Stimulated activated CD8-positive, alpha-beta memory T cell treated with anti-CD3 and anti-CD28 coated beads, Interleukin-4, amount 100 ng/mL, for 4 hours (primary cell): ENCODE data around the gene LEKR1.
"Not testable (repeated sequence)": the region's sequence is repeated elsewhere in the genome, so short reads cannot be mapped to it uniquely, and the experiment has no call there.

Experiments used
- DNase-seq, 2 donors: peaks; one replicate each; pipeline ENCODE4 v3.0.0-alpha.2; 2020; ENCODE audit warnings: low read depth in 2 of 2, low spot score in 1 of 2

LEKR1 gene

DNA sequence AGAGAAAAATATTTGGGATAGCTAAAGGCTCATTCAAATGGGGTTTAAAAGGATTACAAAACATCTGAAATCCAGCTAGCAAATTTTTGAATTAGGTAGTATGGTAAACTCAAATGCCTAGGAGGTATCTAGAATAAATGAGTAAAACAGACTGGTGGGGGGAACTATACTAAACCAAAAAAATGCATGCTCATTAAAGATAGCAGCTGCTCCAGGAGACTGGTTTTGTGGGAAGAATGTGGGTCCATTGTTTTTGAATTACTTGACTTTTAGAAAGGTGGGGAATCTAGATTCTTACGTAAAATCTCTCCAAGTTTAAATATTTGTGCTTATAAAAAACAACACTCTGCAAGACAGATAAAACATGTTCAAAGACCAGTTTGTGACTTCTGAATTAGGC lies 73.8 kb downstream of the LEKR1 start:
- DNase-seq = no peak

DNA sequence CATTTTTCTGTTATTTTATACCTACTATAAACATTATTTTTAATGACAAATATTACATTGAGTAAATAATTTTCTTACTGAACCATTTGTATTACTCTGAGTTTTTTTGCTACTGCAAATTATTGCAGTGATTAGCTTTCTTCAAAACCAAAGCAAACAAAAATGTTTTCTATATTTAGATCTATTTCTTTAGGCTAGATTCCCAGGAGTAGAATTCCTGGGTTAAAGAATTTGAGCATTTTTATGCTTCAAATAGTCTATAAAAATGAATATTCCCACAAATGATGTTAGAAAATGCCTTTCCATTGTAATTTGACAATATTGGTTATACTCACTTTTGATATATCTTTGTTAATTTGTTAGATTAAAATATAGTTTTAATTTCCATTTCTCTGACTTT lies 76.8 kb downstream of the LEKR1 start:
- no peak for DNase-seq

DNA sequence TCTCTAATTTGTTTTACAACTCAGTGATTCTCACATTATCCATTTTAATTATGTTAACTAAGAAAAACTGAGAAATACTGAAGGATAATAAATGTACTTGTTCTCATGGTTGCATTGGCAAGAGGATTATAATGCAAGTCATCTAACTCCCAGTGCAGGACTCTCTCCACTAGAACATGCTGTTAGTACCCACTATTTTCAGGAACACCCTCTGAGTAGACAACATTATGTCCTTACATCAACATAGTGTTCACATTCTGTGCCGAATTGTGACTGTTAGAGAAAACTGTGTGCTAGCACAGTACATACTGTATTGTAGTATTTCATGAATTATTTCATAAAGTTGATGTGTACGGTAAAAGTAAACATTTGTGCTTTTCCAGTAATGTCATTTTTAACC lies 80.1 kb downstream of the LEKR1 start:
- no peak for DNase-seq

DNA sequence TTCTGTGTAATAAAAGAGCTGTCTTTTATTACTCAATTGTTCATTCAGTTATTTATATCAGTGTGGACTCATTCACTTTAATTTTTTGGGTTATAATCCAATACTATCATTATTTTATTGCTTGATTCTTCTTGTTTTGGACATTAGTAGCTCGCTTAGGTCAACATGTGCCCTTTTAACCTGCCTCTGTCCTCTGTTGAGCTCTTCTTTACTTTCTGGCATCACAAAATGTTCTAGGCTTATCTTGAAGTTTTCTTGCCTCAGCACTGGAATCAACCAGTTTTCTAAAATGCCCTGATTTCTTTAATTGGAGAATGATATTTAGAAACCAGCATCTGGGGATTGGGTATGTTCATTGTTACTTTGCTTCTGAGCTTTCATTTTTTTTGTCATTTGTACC lies 82.2 kb downstream of the LEKR1 start:
- no peak for DNase-seq

DNA sequence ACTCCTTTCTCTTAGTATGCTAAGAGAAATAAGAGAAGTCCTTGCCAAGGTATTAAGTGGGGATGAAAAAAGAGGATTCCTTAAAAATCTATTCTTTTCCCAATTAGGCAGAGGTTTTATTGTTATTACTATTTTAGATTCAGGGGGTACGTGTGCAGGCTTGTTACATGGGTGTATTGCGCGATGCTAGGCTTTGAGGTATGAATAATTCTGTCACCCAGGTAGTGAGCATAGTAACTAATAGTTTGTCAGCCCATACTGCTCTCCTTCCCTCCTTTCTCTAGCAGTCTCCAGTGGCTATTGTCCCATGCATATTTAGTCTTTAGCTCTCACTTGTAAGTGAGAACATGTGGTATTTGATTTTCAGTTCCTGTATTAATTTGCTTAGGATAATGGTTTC lies 83.9 kb downstream of the LEKR1 start:
- no peak for DNase-seq

DNA sequence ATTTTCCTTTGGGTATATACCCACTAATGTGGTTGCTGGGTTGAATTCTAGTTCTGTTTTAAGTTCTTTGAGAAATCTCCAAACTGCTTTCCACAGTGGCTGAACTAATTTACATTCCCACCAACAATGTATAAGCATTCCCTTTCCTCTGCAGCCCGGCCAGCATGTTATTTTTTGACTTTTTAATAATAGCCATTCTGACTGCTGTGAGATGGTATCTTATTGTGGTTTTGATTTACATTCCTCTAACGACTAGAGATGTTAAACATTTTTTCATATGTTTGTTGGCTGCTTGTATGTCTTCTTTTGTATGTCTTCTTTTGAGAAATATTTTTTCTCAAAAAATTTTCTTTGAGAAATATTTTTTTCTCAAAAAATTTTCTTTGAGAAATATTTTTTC lies 84.7 kb downstream of the LEKR1 start:
- not testable (repeated sequence) for DNase-seq

DNA sequence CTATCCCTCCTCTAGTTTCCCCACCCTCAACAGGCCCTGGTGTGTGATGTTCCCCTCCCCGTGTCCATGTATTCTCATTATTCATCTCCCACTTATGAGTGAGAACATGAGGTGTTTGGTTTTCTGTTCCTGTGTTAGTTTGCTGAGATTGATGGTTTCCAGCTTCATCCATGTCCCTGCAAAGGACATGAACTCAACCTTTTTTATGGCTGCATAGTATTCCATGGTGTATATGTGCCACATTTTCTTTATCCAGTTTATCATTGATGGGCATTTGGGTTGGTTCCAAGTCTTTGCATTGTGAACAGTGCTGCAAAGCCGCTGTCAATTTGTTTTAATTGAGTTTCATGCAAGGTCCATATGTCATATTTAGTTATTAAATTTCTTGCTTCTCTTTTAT lies 88.1 kb downstream of the LEKR1 start:
- not testable (repeated sequence) for DNase-seq

DNA sequence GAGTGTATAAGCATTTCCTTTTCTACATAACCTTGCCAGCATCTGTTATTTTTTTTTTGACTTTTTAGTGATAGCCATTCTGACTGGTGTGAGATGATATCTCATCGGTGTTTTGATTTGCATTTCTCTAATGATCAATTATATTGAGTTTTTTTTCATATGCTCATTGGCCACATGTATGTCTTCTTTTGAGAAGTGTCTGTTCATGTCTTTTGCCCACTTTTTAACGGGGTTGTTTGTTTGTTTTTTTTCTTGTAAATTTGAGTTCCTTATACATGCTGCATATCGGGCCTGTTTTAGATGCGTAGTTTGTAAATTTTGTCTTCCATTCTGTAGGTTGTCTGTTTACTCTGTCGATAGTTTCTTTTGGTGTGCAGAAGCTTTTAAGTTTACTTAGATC lies 89.2 kb downstream of the LEKR1 start:
- no peak for DNase-seq

DNA sequence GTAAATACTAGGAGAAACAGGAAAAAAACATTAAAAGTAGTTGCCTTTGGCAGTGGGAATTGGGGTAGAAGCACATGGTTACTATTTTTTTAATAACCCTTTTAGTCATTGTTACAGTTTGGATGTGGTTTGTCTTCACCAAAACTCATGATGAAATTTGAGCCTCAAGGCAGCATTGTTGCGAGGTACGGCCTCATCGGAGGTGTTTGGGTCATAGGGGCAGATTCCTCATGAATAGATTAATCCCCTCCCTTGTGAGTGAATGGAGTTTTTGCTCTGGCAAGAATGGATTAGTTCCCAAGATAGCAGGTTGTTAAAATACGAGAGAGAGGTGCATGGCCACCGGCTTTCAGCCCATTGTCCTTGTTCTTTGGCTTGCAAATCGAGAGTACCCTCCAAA lies 92.6 kb downstream of the LEKR1 start:
- no peak for DNase-seq

DNA sequence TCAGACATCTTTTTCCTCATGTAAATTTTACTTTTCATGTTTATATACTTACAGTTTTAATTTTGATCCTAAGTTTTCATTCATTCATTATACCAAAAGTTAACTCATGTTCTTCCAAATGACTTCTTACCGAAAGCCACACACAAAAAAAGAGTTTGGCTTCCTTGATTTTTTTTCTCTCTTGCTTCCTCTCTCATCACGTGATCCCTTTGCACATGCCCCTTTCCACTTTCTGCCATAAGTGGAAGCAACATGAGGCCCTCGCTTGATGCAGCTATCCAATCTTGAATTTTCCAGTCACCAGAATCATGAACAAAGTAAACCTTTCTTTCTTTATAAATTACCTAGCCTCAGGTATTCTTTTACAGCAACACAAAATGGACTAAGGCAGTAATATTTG lies 93.7 kb downstream of the LEKR1 start:
- no peak for DNase-seq

DNA sequence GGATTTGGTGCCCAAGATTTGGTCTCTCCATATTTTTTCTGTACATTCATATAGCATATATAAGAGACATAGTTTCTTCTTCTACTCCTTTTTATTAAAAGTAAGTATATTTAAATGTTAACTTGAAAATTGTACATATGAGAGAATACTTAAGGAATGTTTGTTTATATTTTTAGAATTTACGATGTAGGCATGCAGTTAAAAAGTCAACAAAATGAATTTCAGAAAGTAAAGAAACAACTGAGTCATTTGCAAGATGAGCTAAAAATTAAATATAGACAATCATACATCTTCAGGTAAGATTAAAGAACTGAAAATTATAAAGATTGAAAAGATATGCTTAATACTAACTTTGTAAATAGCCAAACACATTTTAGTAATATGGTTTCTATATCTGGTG lies 94.2 kb downstream of the LEKR1 start:
- DNase-seq = no peak

DNA sequence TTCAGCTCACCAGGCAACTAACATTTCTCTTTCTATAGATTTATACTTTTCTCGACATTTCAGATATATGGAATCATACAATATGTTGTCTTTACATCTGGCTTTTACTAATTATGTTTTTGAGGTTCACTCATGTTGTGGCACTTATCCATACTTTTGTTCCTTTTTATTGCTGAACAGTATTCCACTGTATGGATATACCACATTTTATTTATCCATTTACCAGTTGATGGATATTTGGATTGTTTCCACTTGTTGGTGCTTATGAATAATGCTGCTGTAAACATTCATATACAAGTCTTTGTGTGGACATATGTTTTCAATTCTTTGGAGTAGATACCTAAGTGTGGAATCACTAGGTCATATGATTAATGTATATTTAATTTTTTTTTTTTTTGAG lies 97.2 kb downstream of the LEKR1 start:
- no peak for DNase-seq

DNA sequence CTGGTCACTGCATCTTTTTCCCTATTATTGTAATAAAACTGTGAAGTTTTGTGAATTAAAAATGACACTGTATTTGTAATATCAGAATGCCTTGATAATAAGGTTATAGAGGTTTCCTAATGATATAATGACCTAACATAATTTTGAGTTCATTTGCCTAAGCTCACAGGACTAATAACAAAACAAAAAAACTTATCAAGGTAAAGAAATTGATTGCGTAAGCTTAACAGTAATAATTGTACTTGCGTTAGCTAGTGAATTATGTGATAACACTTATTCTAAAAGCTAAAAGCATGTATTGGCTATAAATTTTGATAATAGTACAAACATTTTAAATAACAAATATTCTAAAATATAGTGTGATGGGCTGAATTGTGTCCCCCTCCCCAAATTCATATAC lies 112.6 kb downstream of the LEKR1 start:
- DNase-seq = no peak

DNA sequence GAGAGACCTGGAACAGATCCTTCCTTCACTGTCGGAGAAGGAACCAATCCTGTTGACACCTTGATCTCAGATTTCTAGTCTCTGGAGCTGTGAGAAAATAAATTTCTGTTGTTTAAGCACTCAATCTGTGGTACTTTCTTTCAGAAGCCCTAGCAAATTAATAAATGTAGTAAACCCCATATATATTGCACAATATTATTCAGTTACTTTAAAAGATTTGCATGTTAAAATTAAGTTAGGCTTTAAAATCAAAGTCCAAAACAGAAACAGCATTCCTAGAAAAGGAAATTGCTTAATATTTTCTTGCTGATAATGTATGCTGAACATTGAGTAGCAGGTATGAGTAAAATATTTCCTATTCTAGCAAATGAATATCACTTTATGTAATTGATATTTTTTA lies 113.2 kb downstream of the LEKR1 start:
- no peak for DNase-seq

DNA sequence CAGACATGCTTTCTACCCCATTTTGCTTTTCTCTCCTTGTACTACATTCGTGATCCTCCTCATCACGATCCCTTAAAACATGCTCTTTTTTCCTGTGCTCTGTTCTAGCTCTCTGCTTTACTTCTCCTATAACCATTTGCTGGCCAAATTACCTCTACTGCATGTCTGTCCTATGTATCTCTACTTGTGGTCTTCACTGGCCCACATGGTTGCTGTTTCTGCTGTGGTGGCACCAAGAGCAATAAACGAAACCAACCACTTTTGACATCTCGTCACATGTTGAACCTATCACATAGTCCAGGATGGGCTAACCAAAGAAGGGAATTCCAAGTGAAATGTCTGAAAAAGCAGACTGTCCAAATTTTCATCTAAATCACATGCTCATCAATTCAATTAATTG lies 115.2 kb downstream of the LEKR1 start:
- no peak for DNase-seq

DNA sequence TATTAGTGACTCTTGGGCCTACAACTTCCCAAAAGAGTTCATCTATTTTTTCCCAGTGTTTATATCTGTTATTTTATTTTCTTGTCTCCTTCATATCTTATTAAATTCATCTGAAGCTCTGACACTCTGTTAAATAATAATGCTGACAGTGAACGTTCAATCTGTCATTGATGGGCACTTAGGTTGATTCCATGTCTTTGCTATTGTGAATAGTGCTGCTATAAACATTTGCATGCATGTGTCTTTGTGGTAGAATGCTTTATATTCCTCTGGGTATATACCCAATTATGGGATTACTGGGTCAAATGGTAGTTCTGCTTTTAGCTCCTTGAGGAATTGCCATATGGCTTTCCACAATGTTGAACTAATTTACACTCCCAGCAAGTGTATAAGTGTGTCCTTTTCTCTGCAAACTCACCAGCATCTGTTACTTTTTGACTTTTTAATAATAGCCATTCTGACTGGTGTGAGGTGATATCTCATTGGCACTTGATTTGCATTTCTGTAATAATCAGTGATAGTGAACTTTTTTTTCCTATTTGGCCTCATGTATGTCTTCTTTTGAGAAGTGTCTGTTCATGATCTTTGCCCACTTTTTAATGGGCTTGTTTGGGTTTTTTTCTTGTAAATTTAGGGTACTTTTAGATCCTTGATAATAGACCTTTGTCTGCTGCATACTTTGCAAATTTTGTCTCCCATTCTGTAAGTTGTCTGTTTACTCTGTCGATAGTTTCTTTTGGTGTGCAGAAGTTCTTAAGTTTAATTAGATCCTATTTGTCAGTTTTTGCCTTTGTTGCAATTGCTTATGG lies 122.5 kb downstream of the LEKR1 start:
- DNase-seq = no peak

DNA sequence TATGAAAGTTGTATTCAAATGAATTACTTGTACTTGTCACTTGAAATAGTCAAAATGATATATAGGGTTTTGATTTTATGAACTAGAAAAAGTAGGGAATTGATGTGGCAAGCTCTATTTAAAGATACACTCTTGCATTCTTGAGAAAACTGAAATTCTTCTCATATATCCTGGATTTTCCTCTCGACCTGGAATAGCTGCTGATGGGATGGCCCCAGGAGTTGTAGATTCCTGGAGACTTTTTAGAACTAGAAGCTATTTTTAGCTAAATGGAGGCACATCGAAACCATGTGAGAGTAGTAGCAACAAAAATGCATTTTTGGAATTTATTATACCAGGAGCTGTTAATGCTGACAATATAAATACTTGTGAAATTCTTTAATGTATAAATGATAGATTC lies 125.9 kb downstream of the LEKR1 start:
- no peak for DNase-seq

DNA sequence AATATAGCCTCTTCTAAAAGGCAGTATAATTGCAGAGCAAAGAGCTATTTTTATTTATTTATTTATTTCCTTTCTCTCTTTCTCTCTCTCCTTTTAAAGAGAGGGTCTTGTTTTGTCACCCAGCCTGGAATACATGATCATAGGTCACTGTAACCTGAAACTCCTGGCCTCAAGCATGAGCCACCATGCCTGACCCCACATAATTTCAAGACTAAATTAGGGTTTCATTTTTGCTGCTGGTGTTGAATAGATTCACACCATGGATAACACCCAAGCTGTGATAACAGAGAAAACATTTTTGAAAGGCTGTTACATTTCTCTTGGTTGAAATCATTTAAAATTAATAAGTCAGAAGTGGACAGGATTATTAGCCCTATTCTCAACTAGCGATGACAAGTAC lies 131.6 kb downstream of the LEKR1 start:
- DNase-seq = no peak

DNA sequence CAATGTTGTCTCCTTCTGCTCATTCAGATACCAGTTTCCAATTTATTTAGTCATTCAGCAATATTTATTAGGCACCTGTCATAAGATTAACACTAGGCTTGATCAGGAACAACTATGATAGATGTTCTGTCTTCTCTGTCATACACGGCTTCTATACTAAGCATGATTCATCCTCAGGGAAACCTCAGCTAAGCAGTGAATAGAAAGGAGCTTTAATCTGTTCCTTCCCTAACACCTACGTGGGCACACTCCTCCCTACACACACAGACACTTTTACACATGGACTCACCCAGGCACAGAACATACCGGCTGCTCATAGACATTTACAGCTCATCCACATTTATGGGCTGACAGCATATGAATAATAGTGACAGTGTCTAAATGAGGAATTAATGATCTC lies 136.9 kb downstream of the LEKR1 start:
- no peak for DNase-seq

DNA sequence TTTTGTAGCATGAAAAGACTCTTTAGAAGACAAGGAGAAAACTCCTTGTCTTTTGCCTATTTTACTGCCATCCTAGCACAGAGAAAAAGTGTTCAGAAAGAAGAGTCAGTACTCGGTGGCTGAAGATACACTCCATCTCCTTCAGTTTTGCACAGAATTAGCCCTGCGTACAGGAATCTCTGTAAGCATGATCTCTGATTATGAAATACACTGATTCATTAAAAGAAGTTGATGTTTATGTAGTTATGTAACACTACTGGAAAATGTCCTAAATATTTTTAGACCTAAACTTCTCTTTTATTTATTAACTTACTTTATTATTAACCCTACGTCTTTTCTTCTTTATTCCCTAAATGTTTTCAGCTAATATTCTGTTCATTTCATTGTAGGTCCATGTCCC lies 138.4 kb downstream of the LEKR1 start:
- no peak for DNase-seq

DNA sequence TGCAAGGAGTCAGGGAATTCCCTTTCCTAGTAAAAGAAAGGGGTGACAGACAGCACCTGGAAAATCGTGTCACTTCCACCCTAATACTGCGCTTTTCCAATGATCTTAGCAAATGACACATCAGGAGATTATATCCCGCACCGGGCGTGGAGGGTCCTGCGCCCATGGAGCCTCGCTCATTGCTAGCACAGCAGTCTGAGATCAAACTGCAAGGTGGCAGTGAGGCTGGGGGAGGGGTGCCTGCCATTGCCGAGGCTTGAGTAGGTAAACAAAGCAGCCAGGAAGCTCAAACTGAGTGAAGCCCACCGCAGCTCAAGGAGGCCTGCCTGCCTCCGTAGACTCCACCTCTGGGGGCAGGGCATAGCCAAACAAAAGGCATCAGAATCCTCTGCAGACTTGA lies 140.2 kb downstream of the LEKR1 start:
- not testable (repeated sequence) for DNase-seq

DNA sequence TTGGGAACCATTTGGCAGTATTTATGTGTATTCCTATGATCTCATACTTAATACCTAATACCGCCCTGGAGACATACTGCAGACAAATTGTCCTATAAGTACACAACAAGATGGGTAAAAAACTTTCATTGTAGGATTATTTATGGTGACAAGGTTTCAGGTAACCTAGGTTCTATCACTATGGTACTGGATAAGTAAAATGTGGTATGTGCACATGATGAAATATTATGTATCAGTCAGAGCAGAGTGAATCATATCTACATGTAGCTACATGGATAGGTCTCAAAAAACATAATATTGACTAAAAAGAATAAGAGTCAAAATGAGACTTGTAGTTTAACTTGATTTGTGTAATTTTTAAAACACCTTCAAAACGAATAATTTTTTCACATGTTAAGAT lies 147.8 kb downstream of the LEKR1 start:
- DNase-seq = no peak

DNA sequence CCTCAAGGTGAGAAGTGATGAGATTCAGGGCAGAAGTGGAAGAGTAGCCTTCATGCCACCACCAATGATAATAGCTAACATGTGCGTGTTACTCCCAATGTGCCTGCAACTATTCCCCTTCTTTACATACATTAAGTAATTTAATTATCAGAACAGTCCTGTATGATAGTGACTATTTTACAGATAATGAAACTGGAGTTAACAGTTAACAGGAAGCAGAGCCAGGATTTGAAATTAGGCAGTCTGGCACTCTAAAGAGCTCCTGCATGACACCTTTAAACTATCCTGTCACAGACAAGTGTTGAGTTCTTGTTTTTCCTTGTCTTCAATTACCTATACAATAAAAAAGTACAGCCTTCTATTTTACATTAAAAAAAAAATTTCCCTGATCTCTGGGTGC lies 148.8 kb downstream of the LEKR1 start:
- no peak for DNase-seq

DNA sequence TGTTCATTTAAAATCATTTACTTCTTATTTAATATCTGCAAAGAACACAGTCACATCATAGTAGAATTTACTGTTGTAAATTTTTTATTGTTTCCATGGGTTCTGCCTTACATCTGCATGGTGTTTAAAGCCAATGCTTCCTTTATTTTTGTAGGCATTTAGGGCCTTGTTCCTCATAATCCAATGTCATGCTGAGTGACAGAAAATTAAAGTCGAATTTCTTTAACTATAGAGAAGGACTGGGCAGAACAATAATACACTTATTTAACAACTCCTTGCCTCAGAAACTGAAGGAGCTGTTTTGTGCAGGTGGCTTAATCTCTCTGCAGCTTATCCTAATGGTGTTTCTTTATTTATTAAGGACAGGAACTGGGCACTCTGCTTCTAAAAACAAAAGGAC lies 149.6 kb downstream of the LEKR1 start:
- DNase-seq = no peak
